RWPE2 (cell line): Measurements from ENCODE around the gene PNPLA2.

Source experiments
- ATAC-seq: fragments of 200-7000 bp; cut with Tn5 transposase; 3 replicates; pipeline ENCODE4 v1.9.1; 2021; ENCODE audit warnings: low read depth
- DNase-seq: peaks from one replicate; pipeline ENCODE4 v3.0.0-alpha.2; 2020; ENCODE audit warnings: low spot score
- H3K27ac ChIP-seq: fragments of 450-650 bp; 2 replicates; pipeline ENCODE4 v1.5.1; 2017; ENCODE audit warnings: mild to moderate bottlenecking; ENCODE audit not compliant: poor library complexity, severe bottlenecking
- H3K27me3 ChIP-seq: fragments of 250-450 bp; sonication (Bioruptor Pico); 2 replicates; pipeline ENCODE4 v1.5.1; 2021; ENCODE audit warnings: mild to moderate bottlenecking, moderate library complexity; ENCODE audit not compliant: insufficient read depth, poor library complexity, severe bottlenecking
- H3K36me3 ChIP-seq: fragments of 250-450 bp; sonication (Bioruptor Pico); 2 replicates; pipeline ENCODE4 v1.5.1; 2020; ENCODE audit warnings: low read depth, mild to moderate bottlenecking, moderate library complexity
- H3K4me1 ChIP-seq: fragments of 250-450 bp; sonication (Bioruptor Pico); 2 replicates; pipeline ENCODE4 v1.5.1; 2021; ENCODE audit warnings: mild to moderate bottlenecking, moderate library complexity; ENCODE audit not compliant: insufficient read depth, poor library complexity, severe bottlenecking
- H3K4me3 ChIP-seq: fragments of 250-450 bp; sonication (Bioruptor Pico); 2 replicates; pipeline ENCODE4 v1.5.1; 2021; ENCODE audit warnings: mild to moderate bottlenecking, moderate library complexity; ENCODE audit not compliant: severe bottlenecking
- H3K9me3 ChIP-seq: fragments of 250-450 bp; sonication (Bioruptor Pico); 2 replicates; pipeline ENCODE4 v1.5.1; 2021; ENCODE audit warnings: mild to moderate bottlenecking, moderate library complexity; ENCODE audit not compliant: severe bottlenecking
- TF ChIP-seq, protein P1 (sequence below): fragments of 450-650 bp; IDR thresholded peaks from one replicate; pipeline ENCODE4 v1.5.1; 2017; ENCODE audit warnings: mild to moderate bottlenecking, moderate library complexity; ENCODE audit not compliant: poor library complexity, severe bottlenecking

Gene PNPLA2

GRCh38 chr11:790721-791564 lies 27.8 kb upstream of the PNPLA2 start:
- TF ChIP-seq, protein P1, sequence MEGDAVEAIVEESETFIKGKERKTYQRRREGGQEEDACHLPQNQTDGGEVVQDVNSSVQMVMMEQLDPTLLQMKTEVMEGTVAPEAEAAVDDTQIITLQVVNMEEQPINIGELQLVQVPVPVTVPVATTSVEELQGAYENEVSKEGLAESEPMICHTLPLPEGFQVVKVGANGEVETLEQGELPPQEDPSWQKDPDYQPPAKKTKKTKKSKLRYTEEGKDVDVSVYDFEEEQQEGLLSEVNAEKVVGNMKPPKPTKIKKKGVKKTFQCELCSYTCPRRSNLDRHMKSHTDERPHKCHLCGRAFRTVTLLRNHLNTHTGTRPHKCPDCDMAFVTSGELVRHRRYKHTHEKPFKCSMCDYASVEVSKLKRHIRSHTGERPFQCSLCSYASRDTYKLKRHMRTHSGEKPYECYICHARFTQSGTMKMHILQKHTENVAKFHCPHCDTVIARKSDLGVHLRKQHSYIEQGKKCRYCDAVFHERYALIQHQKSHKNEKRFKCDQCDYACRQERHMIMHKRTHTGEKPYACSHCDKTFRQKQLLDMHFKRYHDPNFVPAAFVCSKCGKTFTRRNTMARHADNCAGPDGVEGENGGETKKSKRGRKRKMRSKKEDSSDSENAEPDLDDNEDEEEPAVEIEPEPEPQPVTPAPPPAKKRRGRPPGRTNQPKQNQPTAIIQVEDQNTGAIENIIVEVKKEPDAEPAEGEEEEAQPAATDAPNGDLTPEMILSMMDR: no peak

DNA sequence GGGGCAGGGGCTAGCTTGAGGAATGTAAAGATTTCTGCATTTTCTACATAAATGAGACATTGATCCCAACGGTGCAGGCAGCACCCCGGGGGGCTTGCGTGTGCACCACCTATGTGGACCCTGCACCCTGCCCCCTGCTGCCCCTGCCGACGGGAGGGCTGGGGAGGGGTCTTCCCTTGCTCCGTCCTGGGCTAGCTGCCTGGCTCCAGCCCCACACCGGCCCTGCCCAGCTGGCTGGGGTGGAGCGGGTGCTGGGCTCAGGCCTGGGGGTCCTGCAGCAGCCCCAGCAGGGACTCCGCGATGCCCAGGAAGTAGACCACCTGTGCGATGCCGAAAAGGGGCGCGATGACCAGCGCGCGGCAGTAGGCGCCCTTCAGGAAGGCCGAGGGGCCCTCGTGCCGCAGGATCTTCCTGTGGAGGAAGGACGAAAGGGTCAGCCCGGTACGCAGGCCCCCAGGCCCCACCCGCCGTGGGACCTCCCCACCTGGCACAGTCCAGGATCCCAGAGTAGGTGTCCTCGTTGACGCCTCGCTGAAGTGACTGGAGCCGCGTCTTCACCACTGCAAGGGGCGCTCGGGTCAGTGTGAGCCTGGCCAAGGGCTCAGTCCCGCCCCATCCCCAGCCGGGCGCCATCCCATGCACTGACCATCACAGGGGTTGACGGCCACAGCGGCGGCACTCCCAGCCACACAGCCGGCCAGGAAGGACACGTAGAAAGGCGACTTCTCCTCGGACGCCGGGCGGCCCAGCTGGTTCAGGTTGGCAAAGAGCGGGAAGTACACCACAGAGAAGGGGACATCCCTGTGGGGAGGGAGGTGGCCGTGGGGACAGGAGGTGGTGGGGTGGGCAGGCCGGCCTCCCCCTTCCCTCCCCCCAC lies 26.8 kb upstream of the PNPLA2 start:
- DNase-seq (no peak), ATAC-seq (no peak)
- Histone ChIP-seq H3K36me3 (peaks cover 7% of the 10 kb centered on the region; the same call in 1 of the 2 replicates), H3K4me3 (no peak overlapping the region), H3K4me1 (peaks cover 2% of the 10 kb centered on the region), H3K27me3 (peaks cover 9% of the 10 kb centered on the region), H3K27ac (no peak overlapping the region), H3K9me3 (no peaks in the 10 kb centered on the region)
- TF ChIP-seq, protein P1: no peak

More at GRCh38 chr11:790721-791564, 27.8 kb upstream of the PNPLA2 start:
- peaks cover 9% of the 10 kb centered on the region for H3K27me3 ChIP-seq
- H3K4me3 ChIP-seq: no peak overlapping the region
- peaks cover 7% of the 10 kb centered on the region; the same call in 1 of the 2 replicates for H3K36me3 ChIP-seq
- ATAC-seq (peak; percentile 52), DNase-seq (no peak)
- no peaks in the 10 kb centered on the region for H3K9me3 ChIP-seq
- H3K27ac ChIP-seq: no peak overlapping the region
- no peaks in the 10 kb centered on the region for H3K4me1 ChIP-seq

- no peak overlapping the region for H3K27ac ChIP-seq
- no peaks in the 10 kb centered on the region for H3K9me3 ChIP-seq
- H3K36me3 ChIP-seq: peaks cover 7% of the 10 kb centered on the region; the same call in 1 of the 2 replicates
- peaks cover 2% of the 10 kb centered on the region for H3K4me1 ChIP-seq
- no peak overlapping the region for H3K4me3 ChIP-seq
- ATAC-seq: no peak
- no peak for DNase-seq
- peaks cover 9% of the 10 kb centered on the region for H3K27me3 ChIP-seq
- TF ChIP-seq, protein P1: no peak
Measured at GRCh38 chr11:792535-792821, 26.2 kb upstream of the PNPLA2 start.

DNA sequence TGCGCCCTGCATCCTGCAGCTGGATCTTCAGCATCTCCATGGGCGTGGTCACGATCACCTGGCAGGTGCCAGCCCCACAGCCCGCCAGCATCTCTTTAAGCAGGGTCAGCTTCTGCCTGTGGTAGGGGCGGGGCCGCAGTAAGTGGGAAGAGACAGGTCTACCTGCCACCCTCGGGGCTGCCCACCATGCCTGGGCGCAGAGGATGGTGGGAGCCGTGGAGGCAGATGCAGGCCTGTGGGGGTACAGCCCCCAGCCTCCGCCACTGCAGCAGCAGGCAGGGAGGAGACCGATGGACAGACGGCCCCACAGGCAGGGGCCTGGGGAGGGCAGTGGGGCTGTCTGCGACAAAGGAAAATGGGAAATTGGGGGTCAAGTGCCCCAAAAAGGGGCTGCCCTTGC lies 25.8 kb upstream of the PNPLA2 start:
- H3K36me3 ChIP-seq: peaks cover 7% of the 10 kb centered on the region; the same call in 1 of the 2 replicates
- no peak overlapping the region for H3K4me3 ChIP-seq
- TF ChIP-seq, protein P1: no peak
- H3K27ac ChIP-seq: no peak overlapping the region
- no peak for ATAC-seq
- H3K4me1 ChIP-seq: peaks cover 2% of the 10 kb centered on the region
- DNase-seq: no peak
- peaks cover 9% of the 10 kb centered on the region for H3K27me3 ChIP-seq
- H3K9me3 ChIP-seq: no peaks in the 10 kb centered on the region
